Pons (tissue), 1 donor: ENCODE measurements around the gene UGT1A9.

ENCODE experiments used
- DNase-seq: peaks from one replicate; pipeline ENCODE4 v3.0.0-alpha.2; 2016; ENCODE audit warnings: low spot score

Gene UGT1A9

DNA sequence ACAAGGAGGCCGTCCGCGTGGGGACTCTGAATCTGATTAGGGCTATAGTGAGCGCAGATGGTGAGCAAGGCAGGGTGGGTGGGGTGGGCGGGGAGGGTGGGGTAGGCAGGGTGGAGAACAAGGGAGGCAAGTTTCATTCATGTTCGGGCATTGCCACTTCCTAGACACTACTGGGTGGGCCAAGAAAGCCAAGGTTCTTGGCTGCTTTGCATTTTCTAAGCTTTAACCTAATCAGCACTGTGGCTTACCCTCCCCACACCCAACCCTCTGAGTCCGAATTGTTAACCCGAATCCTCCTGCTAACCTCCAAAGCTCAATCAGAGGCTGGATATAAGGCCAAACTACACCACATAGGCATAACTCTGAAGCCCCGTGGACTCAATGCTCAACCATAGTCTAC lies 124.6 kb downstream of the UGT1A9 start:
- no peak for DNase-seq

DNA sequence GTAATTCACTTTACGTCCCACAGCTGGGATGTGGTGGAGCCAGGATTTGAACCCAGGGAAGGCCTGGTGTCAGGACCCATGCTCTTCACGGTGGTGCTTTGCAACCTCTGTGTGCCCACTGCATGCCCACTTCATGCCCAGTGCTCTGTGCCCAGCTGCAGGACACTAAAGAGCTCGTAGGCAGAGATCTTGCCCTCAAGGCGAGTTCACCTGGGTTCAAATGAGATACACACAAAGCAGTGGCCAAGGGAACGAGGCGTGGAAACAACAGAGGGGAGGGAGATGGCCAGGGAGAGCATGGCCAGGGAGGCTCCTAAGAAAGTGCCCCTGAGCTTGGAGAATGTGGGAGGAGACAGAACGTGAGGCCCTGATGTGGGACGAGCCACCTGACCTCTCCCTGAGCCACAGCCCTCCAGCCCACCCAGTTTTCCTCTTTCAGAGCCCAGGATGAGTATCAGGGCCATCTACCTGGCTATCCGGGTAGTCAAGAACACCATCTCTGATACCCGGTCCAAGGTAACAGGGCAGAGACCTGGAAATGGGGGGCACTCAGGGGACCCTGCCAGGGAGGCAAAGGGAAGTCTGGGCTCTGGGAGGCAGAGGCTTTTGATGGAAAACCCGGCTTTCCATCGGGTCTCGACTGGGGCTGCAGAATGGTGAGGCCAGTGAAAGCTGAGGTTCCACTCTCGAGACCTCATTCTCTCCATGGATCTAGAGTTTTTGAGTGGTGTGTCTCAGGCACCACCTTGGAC lies 126.8 kb downstream of the UGT1A9 start:
- DNase-seq, result no peak

DNA sequence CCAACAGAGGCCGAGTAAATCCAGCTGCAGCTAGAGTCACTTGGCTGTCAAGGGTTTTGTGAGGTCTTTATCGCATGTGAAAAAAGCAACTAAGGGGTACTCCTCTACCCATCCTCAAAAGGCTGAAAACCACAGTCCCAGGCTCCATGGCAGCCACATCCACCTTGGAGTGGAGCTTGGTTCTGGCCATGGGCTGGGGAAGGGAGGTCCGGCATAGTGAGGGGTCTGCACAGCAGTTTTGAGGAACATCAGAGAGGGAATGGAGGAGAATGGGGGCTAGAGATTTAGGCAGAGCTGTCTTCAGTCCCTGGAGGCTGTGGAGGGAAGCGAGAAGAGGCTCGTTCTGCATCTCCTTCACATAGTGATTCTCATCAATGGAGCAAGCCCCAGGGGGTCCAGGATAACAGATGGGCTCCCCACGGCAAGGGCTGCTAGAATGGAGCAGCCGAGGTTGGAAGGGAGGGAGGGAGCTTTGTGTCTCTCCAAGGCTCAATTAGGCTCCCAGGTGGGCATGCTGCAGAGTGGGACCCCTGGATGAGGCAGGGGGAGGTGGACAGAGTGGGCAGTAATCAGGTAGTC lies 127.5 kb downstream of the UGT1A9 start:
- DNase-seq, result no peak

DNA sequence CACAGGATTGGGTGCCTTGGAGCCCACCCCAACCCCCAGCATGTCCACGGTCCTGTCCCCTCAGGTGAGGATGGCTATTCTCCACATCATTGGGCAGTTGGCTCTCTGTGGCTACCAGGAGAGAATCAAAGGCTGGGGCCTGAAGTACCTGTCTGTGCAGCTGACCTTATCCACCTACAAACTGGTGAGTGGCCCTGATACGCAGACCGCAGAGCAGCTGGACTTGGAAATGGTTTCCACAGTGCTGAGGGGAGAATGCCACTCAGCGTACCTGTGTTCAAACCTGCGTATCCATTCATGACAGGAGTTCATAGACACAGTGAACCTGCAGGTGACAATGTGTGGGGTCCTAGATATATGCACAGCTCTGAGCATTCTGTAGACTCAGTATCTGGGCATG lies 128.0 kb downstream of the UGT1A9 start:
- no peak for DNase-seq

DNA sequence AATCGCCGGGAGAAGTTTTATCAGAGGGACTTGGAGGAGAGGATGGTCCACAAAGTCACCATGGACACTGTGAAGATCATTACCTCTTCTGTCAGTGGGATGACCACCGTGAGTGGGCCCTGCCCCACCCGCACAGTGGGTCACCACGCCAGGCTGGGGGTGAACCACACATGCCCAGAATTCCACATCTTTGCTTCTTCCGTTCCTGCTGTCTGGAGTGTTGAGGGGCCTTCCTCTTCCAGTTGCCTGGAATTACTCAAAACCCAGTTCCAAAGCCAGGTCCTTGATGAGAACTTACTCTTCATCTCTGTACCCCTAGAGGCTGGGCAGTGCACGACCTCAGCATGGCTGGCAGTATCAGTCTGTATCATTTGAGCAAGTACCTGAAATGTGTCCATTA lies 128.5 kb downstream of the UGT1A9 start:
- DNase-seq, result no peak

DNA sequence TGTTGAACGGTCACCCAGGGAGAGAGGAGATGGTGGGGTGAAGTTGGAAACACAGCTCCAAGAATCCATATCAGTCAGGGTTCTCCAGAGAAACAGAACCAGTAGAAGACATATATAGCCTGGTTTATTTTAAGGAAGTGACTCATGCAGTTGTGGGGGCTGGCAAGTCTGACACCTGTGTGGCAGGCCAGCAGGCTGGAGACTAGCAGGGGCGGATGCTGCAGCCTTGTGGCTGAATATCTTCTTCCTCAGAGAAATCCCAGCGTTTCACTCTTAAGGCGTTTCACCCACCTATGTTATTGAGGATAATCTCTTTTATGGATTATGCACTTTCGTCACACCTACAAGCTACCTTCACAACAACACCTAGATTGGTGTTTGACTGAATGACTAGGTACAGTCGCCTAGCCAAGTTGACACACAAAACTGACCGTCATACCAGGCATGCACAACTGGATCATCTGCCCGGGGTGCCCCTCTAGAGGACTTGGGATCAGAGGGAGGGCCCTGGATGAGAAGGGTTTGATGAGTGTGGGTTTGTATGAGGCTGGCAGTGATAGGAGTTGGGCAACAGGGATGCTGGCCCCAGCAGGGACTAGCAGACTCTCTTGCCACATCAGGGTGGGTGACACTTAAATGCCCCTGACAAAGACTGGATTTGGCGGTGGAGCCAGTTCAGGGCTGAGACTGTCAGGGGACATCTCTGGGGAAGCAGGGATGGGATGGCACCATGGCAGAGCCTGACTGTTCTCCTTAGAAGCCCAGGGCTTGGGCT lies 129.8 kb downstream of the UGT1A9 start:
- DNase-seq, result no peak

DNA sequence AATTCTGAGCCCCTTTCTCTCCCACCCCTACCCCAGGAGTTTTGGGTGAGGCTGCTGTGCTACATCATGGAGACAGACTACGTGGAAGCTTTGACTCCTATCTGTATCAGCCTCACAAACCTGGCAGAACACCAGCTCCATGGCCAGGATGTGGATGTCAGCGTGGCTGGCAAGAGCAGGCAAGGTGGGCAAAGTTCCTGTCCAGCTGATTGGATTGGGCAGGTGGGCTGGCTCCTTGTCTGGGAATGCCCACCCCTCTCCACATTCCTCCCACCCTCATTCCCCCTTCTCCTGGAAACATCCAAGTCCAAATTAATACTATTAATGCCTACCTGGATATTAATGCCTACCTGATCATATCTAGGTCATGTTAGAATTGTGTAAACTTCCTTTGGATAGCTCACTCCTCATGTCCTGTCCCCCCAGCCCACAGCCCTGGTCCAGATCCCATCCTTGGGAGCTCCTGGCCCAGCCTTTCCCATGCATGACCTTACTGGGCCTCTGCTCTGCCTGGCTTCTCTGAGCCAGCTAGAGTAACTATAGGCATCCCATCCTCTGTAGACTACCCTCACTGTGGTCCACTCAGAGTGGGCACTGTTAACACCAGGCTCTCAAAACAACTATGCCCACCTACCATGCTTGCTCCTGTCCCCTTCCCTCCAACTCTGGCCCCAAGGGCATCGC lies 130.6 kb downstream of the UGT1A9 start:
- no peak for DNase-seq

DNA sequence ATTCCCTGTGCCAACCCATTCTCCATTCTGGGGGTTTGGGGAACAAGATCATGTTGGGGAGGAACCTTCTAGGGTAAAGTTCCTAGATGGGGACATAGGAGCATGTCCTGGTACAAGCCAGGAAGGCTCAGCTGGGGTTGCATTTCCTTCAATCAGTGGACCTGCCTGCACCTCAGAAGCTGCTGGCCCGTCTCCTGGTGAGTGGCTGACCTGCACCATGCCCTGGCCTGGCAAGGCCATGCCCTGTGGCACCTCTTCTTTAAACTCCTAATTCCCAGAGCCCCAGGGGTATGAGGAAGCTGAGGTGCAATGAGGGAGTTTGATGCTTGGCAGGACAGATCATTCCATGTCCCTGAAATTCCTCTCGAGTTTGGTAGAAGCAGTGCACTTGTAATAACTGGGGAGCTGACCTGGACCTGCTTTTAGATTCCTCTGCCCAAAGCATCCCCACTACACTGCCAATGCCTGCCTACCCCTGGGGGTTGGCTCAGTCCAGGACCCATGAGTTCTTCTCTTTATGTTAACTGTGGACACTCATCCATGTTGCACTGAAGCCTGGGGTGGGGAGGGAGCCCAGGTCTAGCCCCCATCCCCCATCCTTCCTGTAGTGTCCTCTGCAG lies 131.7 kb downstream of the UGT1A9 start:
- no peak for DNase-seq

DNA sequence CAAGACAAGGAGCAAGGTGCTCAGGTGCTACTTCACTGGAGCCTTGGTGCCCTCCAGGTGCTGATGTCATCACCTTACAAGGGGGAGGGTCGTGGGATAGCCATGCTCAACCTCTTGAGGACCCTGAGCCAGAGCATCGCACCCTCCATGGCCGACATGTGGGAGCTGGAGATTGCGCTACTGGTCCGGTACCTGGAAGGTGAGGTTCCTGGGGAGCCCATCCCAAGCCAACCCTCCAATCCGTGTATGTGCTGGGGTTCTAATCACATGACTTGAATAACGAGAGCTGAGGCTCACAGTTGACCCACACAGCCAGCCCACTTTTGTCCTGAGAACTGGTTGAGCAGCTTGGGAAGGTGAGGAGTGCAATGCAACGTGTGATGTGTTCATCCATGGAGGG lies 132.3 kb downstream of the UGT1A9 start:
- no peak for DNase-seq

DNA sequence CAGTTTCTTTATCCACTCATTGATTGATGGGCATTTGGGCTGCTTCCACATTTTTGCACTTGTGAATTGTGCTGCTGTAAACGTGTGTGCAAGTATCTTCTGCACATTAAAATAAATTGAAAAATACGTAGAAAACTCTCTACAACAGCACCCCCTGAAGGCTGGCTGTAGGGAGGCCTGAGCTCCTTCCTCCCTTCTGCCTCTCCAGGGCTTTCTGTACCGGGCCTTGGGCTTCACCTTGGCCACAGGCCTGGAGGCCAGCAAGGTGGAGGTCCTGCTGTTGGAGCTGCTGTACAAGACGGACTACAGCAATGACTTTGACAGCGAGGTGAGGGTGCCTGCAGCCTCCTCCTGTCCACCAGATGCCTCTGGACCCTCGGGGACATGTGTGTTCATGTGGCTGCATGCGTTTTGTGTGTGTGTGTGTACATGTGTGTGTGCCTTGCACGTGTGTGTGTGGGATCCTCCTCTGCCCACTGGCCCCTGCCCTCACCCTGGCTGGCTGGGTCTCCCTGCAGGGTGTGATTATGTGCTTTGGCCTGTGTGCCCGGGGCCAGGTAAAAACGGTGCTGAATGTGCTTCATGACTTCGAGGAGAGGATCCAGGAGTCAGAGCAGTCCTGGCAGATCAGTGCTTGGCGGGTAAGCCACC lies 135.6 kb downstream of the UGT1A9 start:
- DNase-seq, result no peak

DNA sequence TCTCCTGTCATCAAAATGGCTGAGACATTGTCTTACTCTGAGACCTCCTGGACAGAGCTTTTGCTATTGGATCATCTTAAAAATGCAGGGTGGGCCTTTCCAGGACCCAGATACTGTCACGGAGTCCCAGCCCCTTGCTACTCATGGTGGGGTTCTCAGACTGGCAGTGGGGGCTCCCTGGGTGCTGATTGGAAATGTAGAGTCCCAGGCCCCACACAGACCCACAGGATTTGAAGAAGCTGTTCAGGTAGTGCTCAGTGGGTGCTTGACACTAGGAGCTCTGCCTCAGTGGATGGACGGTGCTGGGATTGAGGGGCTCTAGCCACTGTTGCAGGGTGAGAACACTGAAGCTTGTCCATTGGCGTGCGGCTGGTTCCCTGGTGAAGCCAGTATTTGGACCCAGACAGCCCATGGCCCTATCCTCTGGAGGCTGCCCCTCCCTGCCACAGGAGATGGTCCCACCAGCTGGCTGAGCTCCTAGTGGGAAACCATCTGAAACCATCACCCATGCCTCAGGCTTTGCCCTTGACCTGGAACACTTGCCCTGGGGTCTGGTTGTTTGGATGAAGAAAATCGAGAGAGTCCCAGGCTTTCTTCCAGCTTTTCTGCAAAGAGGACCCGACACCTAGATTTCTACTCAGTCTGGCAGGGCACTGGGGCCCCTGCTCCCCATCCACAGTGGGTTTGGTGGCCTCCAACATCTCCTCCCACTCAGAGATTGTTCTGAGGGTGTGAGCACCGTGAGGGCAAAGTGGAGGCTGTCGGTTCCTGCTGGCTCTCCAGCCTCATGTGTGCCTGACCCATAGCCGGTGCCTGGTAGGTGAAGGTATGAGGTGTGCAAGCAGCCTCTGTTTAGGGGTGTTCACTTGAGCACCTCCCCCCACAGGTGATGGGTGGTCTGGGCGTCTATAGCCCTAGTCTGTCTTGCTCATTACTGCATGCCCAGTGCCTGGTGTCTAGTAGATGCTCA lies 136.6 kb downstream of the UGT1A9 start:
- DNase-seq, result no peak

DNA sequence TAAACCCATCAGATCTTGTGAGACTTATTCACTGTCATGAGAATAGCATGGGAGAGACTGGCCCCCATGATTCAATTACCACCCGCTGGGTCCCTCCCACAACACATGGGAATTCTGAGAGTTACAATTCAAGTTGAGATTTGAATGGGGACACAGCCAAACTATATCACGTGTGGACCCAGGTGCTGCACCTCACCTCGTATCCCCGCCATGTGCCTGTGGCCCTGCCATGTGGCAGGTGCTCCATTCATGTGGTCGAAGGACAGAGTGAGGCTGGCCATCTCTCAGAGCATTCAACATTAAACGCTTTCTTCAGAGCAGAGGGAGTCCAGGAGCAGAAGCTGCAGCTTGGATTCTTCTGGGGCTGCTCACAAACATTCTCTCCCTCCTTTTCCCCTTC lies 138.7 kb downstream of the UGT1A9 start:
- no peak for DNase-seq

DNA sequence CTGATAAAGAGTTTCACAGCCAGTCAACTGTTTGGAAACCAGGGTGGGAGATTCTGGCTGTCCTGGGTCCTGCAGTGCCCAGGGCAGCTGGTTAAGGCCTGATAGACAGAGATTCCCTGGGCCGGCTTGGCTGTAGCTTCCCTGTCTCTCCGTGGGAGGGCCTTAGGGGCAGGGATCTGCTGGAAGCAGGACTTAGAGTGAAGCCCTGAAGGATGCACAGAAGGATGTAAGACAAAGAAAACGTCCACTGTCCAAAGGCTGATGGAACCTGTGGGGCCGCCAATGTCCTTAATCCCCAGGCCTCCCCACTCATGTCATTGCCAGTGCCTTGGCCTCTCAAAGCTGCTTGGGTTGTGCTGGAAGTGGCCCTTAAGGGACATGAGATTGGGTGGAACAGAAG lies 139.4 kb downstream of the UGT1A9 start:
- DNase-seq, result no peak

DNA sequence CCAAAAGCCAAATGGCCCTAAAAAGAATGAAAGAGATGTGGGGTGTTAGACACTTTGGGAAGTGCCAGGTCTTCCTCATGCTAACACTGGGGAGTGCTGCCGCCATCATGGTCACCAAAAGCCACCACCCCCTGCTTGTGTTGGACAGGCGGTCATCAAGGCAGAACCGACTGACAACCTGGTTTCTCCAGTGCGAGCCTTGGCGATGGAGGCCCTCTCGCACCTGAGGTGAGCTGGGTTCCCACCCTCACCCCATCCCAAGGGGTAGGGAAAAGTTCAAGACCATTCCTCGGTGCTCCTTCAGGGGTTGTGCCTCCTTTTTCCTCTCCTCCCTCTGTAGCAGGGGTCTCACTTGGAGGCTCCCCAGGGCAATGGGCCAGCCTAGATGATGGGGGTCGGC lies 140.0 kb downstream of the UGT1A9 start:
- no peak for DNase-seq

DNA sequence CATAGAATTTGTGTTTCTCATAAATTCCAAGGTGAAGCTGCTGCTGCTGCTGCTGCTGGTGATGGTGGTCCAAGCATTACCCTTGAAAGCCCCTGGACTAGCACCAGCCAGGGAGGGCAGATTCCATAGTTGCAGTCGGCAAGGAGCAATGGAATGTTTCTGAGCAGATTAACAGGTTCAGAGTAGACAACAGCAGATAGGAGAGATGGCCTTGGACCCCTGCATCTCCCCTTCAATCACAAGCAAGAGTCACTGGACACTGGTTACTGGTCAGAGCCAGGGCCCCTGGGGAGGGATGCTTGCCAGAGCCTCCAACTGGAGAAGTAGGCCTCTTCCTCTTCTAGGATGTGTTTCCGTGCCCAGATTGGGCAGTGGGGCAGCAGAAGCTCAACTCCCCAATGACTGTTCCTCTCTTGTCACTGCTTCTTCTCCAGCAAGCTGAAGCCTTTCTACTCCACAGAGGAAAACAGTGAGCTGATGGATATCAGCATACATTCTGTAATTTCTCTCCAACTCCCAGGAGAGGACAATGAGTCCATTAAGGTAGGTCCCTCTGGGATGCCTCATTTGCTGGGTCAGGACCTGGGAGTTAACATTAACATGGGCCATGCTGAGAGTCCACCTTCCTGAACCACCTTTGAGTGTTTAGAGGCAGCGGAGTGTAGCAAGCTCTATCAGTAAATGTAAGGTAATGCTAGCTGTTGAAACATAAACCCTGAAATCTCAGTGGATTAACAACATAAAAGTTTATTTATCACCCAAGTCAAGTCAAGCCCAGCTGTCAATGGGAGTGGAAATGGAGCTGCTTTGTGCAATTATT lies 141.7 kb downstream of the UGT1A9 start:
- DNase-seq, result no peak

DNA sequence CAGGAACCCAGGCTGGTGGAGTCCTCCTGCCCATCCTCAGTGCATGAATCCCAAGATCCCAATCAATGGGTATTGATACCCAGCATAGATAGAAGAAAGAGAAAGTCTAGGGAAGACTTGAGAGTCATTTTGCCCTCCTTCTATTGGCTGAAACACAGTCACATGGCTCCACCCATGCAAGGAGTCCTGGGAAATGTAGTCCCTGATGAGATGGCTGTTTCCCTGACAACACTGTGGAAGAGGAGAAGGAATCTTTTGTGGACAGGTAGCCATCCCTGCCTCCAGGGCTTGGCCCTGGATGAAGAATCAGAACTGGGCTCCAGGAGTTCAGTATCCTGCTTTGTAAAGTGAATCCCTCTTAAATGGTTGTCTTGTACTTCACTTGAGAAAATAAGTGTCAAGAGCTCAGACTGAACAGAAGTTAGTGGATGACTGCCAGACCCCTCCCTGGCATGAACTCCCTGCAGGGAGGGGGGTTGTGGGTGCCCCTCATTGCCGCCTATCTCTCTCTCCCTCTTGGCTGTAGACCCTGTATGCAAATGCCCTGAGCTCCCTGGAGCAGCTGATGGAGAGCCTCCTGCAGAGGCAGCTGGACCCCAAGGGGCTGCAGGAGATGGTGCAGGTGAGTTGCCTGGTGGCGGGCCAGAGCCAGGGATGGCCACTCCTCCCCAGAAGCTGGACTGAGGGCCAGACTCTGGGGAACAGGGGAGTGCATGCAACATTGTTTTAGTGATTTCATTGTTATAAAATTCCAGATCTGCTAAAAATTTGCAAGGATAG lies 142.5 kb downstream of the UGT1A9 start:
- no peak for DNase-seq

DNA sequence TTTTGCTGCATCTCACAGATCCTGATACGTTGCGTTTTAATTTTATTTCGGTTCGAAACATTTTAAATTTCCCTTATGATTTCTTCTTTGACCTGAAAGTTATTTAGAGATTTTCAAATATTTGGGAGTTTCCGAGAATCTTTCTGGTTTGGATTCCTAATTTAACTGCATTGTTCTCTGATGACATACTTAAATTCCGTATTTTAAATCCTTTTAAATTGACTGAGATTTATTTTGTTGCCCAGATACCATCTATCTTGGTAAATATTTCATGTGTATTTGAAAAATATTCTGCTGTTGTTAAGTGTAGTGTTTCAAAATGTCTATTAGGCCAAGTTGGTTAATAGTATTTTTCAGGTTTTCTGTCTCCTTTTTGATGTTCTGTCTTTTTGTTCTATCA lies 144.2 kb downstream of the UGT1A9 start:
- DNase-seq, result no peak

DNA sequence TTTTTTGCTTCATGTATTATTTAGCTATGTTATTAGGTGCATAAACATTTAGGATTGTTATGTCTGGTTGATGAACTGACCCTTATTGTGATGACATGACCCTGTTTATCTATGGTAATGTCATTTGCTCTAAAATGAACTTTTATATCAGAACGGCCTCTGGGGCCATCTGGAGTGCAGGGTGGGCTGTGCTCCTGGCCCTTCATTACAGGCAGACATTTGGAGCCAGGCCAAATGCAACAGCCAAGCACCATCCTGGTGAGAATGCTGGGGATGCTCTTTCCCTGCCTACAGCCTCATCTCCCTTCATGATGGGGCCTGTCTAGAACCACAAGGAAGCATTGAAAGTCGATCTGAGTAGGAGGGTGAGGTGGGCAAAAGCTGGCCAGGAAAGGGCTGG lies 144.6 kb downstream of the UGT1A9 start:
- DNase-seq, result no peak

DNA sequence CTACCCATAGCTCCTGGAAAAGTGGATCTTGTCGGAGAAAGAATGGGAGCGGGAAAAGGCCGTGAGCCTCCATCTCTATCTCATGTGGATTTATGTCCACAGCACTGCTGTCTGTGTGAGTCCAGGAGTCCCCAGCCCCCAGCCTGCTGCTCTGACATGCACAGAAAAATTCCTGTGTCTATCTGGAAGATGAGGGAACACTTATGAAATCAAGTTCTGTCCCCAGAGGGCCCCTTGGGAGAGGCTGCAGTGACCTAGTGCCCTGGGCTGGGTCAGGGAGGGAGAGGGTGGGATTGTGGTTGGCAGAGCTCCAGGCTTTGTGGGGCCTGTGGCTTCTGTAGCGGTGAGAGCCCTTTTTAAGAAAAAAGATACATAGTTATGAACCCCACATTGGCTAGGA lies 145.1 kb downstream of the UGT1A9 start:
- no peak for DNase-seq
